Sigmoid colon (tissue), 7 donors: ENCODE measurements around the gene KCNF1. TPM values are rescaled to one million over a fixed set of nuclear protein-coding genes. Genes with fewer than 3 reads are reported as not detected.

ENCODE experiments used
- DNase-seq: peaks from one replicate; pipeline ENCODE4 v3.0.0-alpha.2; 2019
- H3K27ac ChIP-seq, 4 donors: fragments of 200-600 bp; sonication (generic); one replicate each; pipeline ENCODE4 v1.5.1; 2016 to 2019; ENCODE audit warnings: mild to moderate bottlenecking in 1 of 4
- H3K27me3 ChIP-seq, 3 donors: fragments of 200-600 bp; sonication (generic); one replicate each; pipeline ENCODE4 v1.5.1; 2019; ENCODE audit warnings: mild to moderate bottlenecking in 1 of 3
- H3K36me3 ChIP-seq, 4 donors: fragments of 200-600 bp; sonication (generic); one replicate each; pipeline ENCODE4 v1.5.1; 2016 to 2019
- H3K4me1 ChIP-seq, 4 donors: fragments of 200-600 bp; sonication (generic); one replicate each; pipeline ENCODE4 v1.5.1; 2017 to 2019
- H3K4me3 ChIP-seq, 4 donors: fragments of 200-600 bp; sonication (generic); one replicate each; pipeline ENCODE4 v1.5.1; 2017 to 2019; ENCODE audit warnings: mild to moderate bottlenecking in 2 of 4, moderate library complexity in 1 of 4
- H3K9me3 ChIP-seq, 4 donors: fragments of 200-600 bp in 3 of 4; sonication (generic) in 3 of 4; one replicate each; pipeline versions ENCODE4 v1.5.1 to v1.6.1; 2013 to 2019
- CTCF ChIP-seq, 4 experiments: fragments of 450-650 bp in 3 of 4; fragments of 200-600 bp in 1 of 4; IDR thresholded peaks; one replicate each; pipeline ENCODE4 v1.5.1; 2016 to 2019; ENCODE audit warnings: antibody characterized with exemption in 4 of 4, mild to moderate bottlenecking in 3 of 4, moderate library complexity in 2 of 4
- EP300 ChIP-seq, 4 donors: sonication (generic); formaldehyde crosslinking; IDR thresholded peaks; one replicate each; pipeline ENCODE4 v1.6.1; 2017; ENCODE audit warnings: antibody characterized with exemption in 4 of 4
- POLR2A ChIP-seq, 2 donors: fragments of 450-650 bp; IDR thresholded peaks; one replicate each; pipeline ENCODE4 v1.6.1; 2016; ENCODE audit warnings: antibody characterized with exemption in 2 of 2, mild to moderate bottlenecking in 2 of 2, moderate library complexity in 2 of 2
- POLR2AphosphoS5 ChIP-seq, 4 donors: sonication (generic); formaldehyde crosslinking; IDR thresholded peaks; one replicate each; pipeline ENCODE4 v1.6.1; 2017; ENCODE audit warnings: antibody characterized with exemption in 4 of 4
- WGBS, 2 donors: extraction: QIAGEN DNeasy Blood & Tissue Kit; methylation state at CpG; one replicate each; pipeline ENCODE4 v1.1.7; 2013; 5-methylcytosine and 5-hydroxymethylcytosine counted together
- intact Hi-C: fragments of 100-400 bp; cut with DNase I; formaldehyde crosslinking; loops from one replicate; pipeline ENCODE4 v1.15.1; 2023
- polyA plus RNA-seq, 3 donors: library from polyadenylated mRNA; stranded (reverse); fragments of 200-250 nt; gene quantifications; one replicate each; pipeline ENCODE4 v1.2.3, GENCODE V29; 2013
- total RNA-seq, 4 donors: library from RNA; depleted of rRNA; stranded (reverse); fragments of >200 nt; gene quantifications; one replicate each; pipeline ENCODE4 v1.1.0, GENCODE V29; 2016
- donor health status: healthy with polysubstance abuse.
- donor health status: Bipolar disorder and iron deficiency.
- donor health status: healthy.

The KCNF1 gene
- total and polyA plus RNA-seq, 7 donors: 0.16 to 1.4 (median 0.94) TPM; not detected in 1

GRCh38 chr2:10892796-10893350 is 18.9 kb upstream of the KCNF1 start:
- no peak overlapping the region for H3K4me3 ChIP-seq
- no peaks in the 10 kb centered on the region for H3K27me3 ChIP-seq
- H3K9me3 ChIP-seq: no peaks in the 10 kb centered on the region
- TF ChIP-seq EP300 (IDR thresholded peaks at IDR 0.05) (no peak), POLR2A (IDR thresholded peaks at IDR 0.05) (no peak), POLR2AphosphoS5 (IDR thresholded peaks at IDR 0.05) (no peak), CTCF (IDR thresholded peaks at IDR 0.05) (no peak)
- H3K36me3 ChIP-seq: no peaks in the 10 kb centered on the region
- 67 to 89% methylated on average over 5 of the region's 5 CpGs for WGBS, 2 donors
- DNase-seq: no peak
- intact Hi-C loops: no loop called here
- H3K4me1 ChIP-seq: no peaks in the 10 kb centered on the region
- H3K27ac ChIP-seq: no peak overlapping the region

GRCh38 chr2:10894264-10894935 is 17.3 kb upstream of the KCNF1 start:
- no peak overlapping the region for H3K4me3 ChIP-seq
- intact Hi-C loops: no loop called here
- H3K9me3 ChIP-seq: no peaks in the 10 kb centered on the region
- H3K4me1 ChIP-seq: no peaks in the 10 kb centered on the region
- WGBS, 2 donors: 80 to 92% methylated on average over 4 of the region's 4 CpGs
- no peak for TF ChIP-seq POLR2A (IDR thresholded peaks at IDR 0.05)
- no peak for TF ChIP-seq CTCF (IDR thresholded peaks at IDR 0.05)
- no peak for TF ChIP-seq POLR2AphosphoS5 (IDR thresholded peaks at IDR 0.05)
- no peak for TF ChIP-seq EP300 (IDR thresholded peaks at IDR 0.05)
- no peak for DNase-seq
- no peaks in the 10 kb centered on the region for H3K36me3 ChIP-seq
- no peaks in the 10 kb centered on the region for H3K27me3 ChIP-seq
- H3K27ac ChIP-seq: no peak overlapping the region

GRCh38 chr2:10895231-10895630 is 16.5 kb upstream of the KCNF1 start:
- H3K27ac ChIP-seq: no peak overlapping the region
- no peaks in the 10 kb centered on the region for H3K27me3 ChIP-seq
- 89 to 95% methylated on average over 2 of the region's 2 CpGs for WGBS, 2 donors
- no peak for TF ChIP-seq CTCF (IDR thresholded peaks at IDR 0.05)
- no peak for TF ChIP-seq POLR2AphosphoS5 (IDR thresholded peaks at IDR 0.05)
- no peak for TF ChIP-seq EP300 (IDR thresholded peaks at IDR 0.05)
- TF ChIP-seq POLR2A (IDR thresholded peaks at IDR 0.05): no peak
- intact Hi-C loops: loop anchor here (5.0 kb wide), 1 partner anchor 63 kb away; no protein-coding TSS in a partner anchor
- H3K4me3 ChIP-seq: no peak overlapping the region
- DNase-seq: no peak
- no peaks in the 10 kb centered on the region for H3K9me3 ChIP-seq
- H3K4me1 ChIP-seq: no peaks in the 10 kb centered on the region
- H3K36me3 ChIP-seq: no peaks in the 10 kb centered on the region

- Histone ChIP-seq H3K9me3 (no peaks in the 10 kb centered on the region), H3K4me1 (no peaks in the 10 kb centered on the region), H3K27ac (no peak overlapping the region), H3K4me3 (no peak overlapping the region), H3K27me3 (no peaks in the 10 kb centered on the region), H3K36me3 (no peaks in the 10 kb centered on the region)
- intact Hi-C loops: loop anchor here (5.0 kb wide), 1 partner anchor 66 kb away; no protein-coding TSS in a partner anchor
- no peak for DNase-seq
- TF ChIP-seq EP300 (IDR thresholded peaks at IDR 0.05): no peak
- no peak for TF ChIP-seq CTCF (IDR thresholded peaks at IDR 0.05)
- no peak for TF ChIP-seq POLR2A (IDR thresholded peaks at IDR 0.05)
- TF ChIP-seq POLR2AphosphoS5 (IDR thresholded peaks at IDR 0.05): no peak
- WGBS, 2 donors: 72 to 92% methylated on average over 4 of the region's 4 CpGs
Observed at GRCh38 chr2:10897956-10898355, 13.8 kb upstream of the KCNF1 start.
